NCI-H1105 treated with DMSO at 0.1 percent for 48 hours (cell line): ENCODE results near the gene CCN2.
A peak's percentile ranks its signal among the peaks of the same experiment; 100 is the strongest.
"Not testable (repeated sequence)": the region's sequence is repeated elsewhere in the genome, so short reads cannot be mapped to it uniquely, and the experiment has no call there.

Experiments used
- DNase-seq: peaks from one replicate; lab custom pipeline; 2025; lab: John Stamatoyannopoulos, UW

CCN2 gene

GRCh38 chr6:131937703-131938631, 13.2 kb downstream of the CCN2 start:
- DNase-seq: peak; percentile 29

DNA sequence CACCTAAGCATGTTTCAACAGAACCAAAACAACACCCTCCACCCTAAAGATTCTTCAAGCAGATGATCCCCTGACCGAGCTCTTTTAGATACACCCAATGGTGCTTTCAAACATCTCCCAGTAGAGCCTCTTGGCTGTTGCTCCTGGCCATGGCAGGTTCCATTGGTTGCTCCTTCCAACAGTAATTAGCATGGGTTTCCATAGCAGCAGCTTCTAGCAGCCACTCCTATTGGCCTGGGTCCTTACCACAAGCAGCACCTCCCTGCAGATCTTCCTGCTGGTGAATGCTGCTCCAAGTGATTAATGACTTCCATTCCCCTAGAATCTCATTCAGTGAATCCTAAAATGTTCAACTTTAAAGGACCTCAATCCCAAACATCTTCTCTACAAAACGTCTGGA, 13.9 kb downstream of the CCN2 start:
- DNase-seq: peak; percentile 3

- no peak for DNase-seq
These were observed 15.0 kb downstream of the CCN2 start for GRCh38 chr6:131936156-131936555.

- DNase-seq: no peak
These were observed 20.0 kb downstream of the CCN2 start for GRCh38 chr6:131931063-131931750.

GRCh38 chr6:131929976-131930375, 21.2 kb downstream of the CCN2 start:
- DNase-seq: no peak

DNA sequence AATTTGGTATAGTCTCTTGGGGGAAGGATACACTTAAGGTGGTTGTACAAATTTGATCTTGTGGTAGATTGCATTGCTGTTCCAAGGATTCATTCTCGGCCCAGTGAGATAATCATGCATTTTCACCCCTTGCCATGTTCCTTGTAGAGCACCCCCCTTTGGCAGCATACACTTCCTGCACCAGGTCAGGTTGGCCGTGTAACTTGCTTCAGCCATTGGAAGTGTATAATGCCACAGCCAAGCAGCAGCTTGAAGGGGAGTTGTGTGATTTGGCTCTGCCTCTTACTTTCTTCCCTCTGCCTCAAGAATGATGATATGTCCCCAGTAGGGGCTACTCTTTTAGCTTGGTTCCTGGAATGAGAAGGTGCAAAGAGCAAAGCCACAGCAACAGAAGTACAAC, 21.9 kb downstream of the CCN2 start:
- DNase-seq: no peak

- peak; percentile 53 for DNase-seq
These were observed 26.2 kb downstream of the CCN2 start for GRCh38 chr6:131924881-131925474.

GRCh38 chr6:131923356-131923755, 27.8 kb downstream of the CCN2 start:
- DNase-seq: peak; percentile 67

- DNase-seq: no peak
These were observed 30.5 kb downstream of the CCN2 start for GRCh38 chr6:131920656-131921055.

- DNase-seq: no peak
These were observed 32.4 kb downstream of the CCN2 start for GRCh38 chr6:131918650-131919355.

DNA sequence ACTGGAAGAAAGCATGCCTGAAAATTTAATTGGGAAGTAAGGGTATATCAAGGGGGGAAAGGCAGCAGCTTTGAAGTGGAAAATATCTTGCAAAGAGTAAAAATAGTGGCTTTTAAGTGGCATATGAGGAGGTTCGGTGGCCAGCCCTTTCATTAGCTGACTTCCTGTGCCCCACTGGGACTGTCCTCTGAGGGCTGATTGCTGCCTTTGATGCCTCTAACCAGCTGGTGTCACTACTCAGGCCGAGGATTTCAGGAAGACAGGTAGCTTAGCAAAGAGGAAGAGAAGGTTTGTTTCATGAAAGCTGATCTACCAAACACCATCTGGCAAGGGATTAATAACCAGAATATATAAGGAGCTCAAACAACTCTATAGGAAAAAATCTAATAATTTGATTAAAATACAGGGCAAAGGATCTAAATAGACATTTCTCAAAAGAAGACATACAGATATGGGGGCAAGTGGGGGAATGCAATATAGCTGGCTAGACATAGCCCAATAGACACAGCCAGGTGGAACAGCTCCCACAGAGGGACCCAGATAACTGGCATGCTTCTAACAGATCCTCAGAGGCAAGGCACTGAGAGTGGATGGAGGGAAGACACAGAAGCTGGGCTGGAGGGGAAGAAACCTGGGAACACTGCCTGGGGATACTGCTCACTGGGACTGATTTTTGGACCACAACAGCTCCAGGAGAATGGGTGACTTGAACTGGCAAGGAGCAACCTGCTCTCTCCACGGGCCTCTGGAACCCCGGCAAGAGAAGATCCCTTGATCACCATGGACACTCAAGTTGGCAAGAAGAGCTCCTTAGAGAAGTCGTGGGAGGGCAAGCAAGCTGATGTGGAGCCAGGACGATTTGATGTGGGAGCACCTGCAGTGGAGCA, 33.2 kb downstream of the CCN2 start:
- DNase-seq: no peak

DNA sequence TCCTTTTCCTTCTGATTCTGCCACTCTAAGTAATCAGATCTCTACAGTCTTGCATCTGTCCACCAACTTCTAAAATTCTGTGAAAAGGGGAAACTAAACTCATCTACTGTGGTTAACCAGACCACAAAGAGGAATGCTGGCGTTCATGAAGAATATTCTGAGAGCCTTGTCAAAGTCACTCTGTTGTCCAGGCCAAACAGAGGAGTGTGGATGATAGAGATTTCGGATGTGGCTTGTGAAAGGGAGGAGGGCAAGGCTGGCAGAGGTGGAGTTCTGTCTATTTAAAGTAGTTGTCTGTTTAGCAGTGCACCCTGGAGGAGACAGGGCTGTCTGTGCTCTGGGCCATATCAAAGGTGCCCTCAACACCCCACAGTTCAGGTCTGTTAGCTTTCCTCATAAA, 33.9 kb downstream of the CCN2 start:
- no peak for DNase-seq

GRCh38 chr6:131916847-131917246, 34.3 kb downstream of the CCN2 start:
- no peak for DNase-seq

GRCh38 chr6:131916091-131916796, 34.9 kb downstream of the CCN2 start:
- not testable (repeated sequence) for DNase-seq

GRCh38 chr6:131914967-131915751, 36.0 kb downstream of the CCN2 start:
- DNase-seq: peak; percentile 59

- no peak for DNase-seq
These were observed 36.9 kb downstream of the CCN2 start for GRCh38 chr6:131914234-131914633.

GRCh38 chr6:131911951-131912350, 39.2 kb downstream of the CCN2 start:
- no peak for DNase-seq

DNA sequence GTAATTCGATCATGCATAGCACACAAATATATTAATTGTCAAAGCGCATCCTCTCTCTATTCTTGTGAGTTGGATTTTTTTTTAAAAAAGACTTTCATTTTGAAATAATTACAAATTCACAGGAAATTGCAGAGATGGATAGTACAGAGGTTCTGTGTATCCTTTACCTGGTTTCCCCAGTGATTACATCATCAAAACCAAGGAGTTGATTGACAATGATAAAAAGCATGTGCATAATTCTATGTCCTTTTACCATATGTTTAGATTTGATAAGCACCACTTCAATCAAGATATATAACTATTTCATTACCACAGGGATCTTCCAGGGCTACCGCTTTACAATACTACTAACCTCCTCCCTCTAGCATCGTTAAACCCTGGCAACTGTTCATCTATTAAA, 40.2 kb downstream of the CCN2 start:
- peak; percentile 7 for DNase-seq

GRCh38 chr6:131910219-131910589, 41.0 kb downstream of the CCN2 start:
- no peak for DNase-seq
